Adrenal gland (tissue), 12 donors: ENCODE data around the gene IQCE. TPM values are rescaled to one million over a fixed set of nuclear protein-coding genes. Genes with fewer than 3 reads are reported as not detected.

ENCODE experiments used
- DNase-seq, 7 donors: peaks; one replicate each; pipeline ENCODE4 v3.0.0-alpha.2; 2019 to 2020
- H3K27ac ChIP-seq, 5 donors: fragments of 200-600 bp; sonication (generic) in 4 of 5; 1 replicate in 3 of 5; 2 replicates in 2 of 5; pipeline versions ENCODE4 v1.5.1 to v1.8.0; 2016 to 2020; ENCODE audit warnings: mild to moderate bottlenecking in 1 of 5
- H3K27me3 ChIP-seq: fragments of 200-600 bp; 2 replicates; pipeline ENCODE4 v1.8.0; 2021
- H3K36me3 ChIP-seq, 2 donors: fragments of 200-600 bp; replicated peaks in 1 of 2; 1 replicate in 1 of 2; 2 replicates in 1 of 2; pipeline versions ENCODE4 v1.5.1 to v1.8.0; 2018 to 2022
- H3K4me1 ChIP-seq, 2 donors: fragments of 200-600 bp; replicated peaks in 1 of 2; 1 replicate in 1 of 2; 2 replicates in 1 of 2; pipeline versions ENCODE4 v1.5.1 to v1.8.0; 2018 to 2021
- H3K4me3 ChIP-seq, 4 donors: fragments of 200-600 bp; sonication (generic) in 3 of 4; one replicate each; pipeline ENCODE4 v1.5.1; 2016 to 2018
- H3K9me3 ChIP-seq, 3 donors: fragments of 200-600 bp; sonication (generic) in 1 of 3; replicated peaks in 1 of 3; 1 replicate in 2 of 3; 2 replicates in 1 of 3; pipeline versions ENCODE4 v1.5.1 to v1.8.0; 2016 to 2021
- POLR2A ChIP-seq, 2 donors: fragments of 450-650 bp; IDR thresholded peaks; one replicate each; pipeline ENCODE4 v1.6.1; 2017; ENCODE audit warnings: antibody characterized with exemption in 2 of 2, mild to moderate bottlenecking in 2 of 2, moderate library complexity in 1 of 2
- WGBS, 4 donors: extraction: QIAGEN DNeasy Blood & Tissue Kit in 2 of 4; methylation state at CpG; one replicate each; pipeline versions ENCODE4 v1.1.5 to v1.1.7; 2013 to 2017; 5-methylcytosine and 5-hydroxymethylcytosine counted together
- intact Hi-C, 2 donors: fragments of 100-400 bp; cut with DNase I; formaldehyde crosslinking; loops; one replicate each; pipeline versions ENCODE4 v1.14.1 to v1.15.0; 2022 to 2023
- polyA plus RNA-seq, 3 donors: library from polyadenylated mRNA; stranded (reverse); fragments of 200-250 nt in 2 of 3; fragments of 350-450 nt in 1 of 3; fragmentation: Illumina TruSeq in 1 of 3; extraction: RNeasy Lipid Tissue Mini Kit (QIAGEN cat#74804) in 1 of 3; gene quantifications; one replicate each; pipeline ENCODE4 v1.2.3, GENCODE V29; 2013 to 2014
- total RNA-seq, 9 donors: library from RNA; depleted of rRNA in 4 of 9; stranded (reverse); fragments of >200 nt in 4 of 9; fragments of 120-200 nt in 1 of 9; fragmentation: NEBNext Ultra II Directional in 1 of 9; extraction: Animal tissue kit (Norgen Biotek cat#: 25700) in 1 of 9; gene quantifications; one replicate each; pipeline versions ENCODE4 v1.1.0 to v1.2.4, GENCODE V29; 2013 to 2023
- TF ChIP-seq, protein P1 (sequence below), 6 experiments: fragments of 450-650 bp in 4 of 6; fragments of 200-600 bp in 2 of 6; sonication (generic) in 1 of 6; IDR thresholded peaks; 1 replicate in 5 of 6; 2 replicates in 1 of 6; pipeline versions ENCODE4 v1.5.1 to v1.8.0; 2016 to 2021; ENCODE audit warnings: antibody characterized with exemption in 6 of 6, mild to moderate bottlenecking in 2 of 6, moderate library complexity in 1 of 6
- donor health status: healthy with polysubstance abuse.
- donor health status: Bipolar disorder and iron deficiency.
- donor health status: DM: yes; HTN: yes; CAD: no.
- donor health status: DM: no; HTN: no; CAD: no.
- donor health status: DM: no; HTN: no; CAD: no.
- donor health status: DM: yes; HTN: yes; CAD: no.

The IQCE gene
- total and polyA plus RNA-seq, 12 donors: 4.6 to 33.2 (median 13.8) TPM

DNA sequence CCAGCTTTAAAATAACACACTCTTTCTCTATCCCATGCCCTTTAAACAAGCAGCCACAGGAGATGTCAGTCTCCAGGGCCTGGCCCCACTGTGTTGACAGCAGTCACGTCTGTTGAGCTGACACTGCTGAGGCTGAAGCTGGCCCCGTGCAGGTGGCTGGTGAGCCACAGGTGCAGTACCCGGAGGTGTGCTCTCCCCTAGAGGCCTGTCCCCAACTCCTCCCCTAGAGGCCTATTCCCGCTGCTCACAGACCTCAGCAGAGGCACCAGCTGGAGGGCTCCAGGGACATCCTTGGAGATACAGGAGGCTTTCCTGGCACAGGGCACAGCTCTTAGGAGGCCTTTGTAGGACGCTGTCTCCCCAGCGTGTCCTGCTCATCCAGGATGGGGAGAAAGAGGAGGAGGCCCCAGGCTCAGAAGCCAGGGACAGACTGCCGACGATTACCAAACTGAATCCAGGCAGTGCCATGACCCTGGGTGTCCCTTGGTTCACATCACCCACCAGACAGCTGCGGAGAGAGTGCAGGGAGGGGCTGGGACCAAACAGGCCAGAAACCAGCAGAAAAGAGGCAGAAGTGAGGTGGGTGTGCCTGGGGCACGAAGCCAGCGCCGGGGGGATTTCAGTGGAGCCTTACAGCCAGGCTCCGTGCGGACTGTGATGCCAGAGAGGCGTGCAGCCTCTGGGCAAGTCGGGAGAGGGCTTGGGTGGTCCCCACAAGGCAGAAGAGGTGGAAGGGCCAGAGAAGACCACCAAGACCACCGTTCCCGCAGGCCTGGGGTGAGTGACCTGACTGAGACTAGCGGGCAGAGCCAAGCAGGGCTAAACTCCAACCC lies 54.5 kb downstream of the IQCE start:
- 67 to 74% (median 74%) methylated on average over 13 to 19 of the region's 19 CpGs for WGBS, 4 donors
- Histone ChIP-seq H3K27ac (peak overlapping the region in 4 of 5 donors; percentile 58 to 87 (median 76)), H3K9me3 (no peaks in the 10 kb centered on the region), H3K4me1 (peaks cover 10 to 26% of the 10 kb centered on the region in 2 donors), H3K27me3 (no peaks in the 10 kb centered on the region), H3K36me3 (no peaks in the 10 kb centered on the region), H3K4me3 (no peak overlapping the region)
- no peak for DNase-seq
- TF ChIP-seq POLR2A (IDR thresholded peaks at IDR 0.05): no peak
- TF ChIP-seq, protein P1, sequence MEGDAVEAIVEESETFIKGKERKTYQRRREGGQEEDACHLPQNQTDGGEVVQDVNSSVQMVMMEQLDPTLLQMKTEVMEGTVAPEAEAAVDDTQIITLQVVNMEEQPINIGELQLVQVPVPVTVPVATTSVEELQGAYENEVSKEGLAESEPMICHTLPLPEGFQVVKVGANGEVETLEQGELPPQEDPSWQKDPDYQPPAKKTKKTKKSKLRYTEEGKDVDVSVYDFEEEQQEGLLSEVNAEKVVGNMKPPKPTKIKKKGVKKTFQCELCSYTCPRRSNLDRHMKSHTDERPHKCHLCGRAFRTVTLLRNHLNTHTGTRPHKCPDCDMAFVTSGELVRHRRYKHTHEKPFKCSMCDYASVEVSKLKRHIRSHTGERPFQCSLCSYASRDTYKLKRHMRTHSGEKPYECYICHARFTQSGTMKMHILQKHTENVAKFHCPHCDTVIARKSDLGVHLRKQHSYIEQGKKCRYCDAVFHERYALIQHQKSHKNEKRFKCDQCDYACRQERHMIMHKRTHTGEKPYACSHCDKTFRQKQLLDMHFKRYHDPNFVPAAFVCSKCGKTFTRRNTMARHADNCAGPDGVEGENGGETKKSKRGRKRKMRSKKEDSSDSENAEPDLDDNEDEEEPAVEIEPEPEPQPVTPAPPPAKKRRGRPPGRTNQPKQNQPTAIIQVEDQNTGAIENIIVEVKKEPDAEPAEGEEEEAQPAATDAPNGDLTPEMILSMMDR (IDR thresholded peaks at IDR 0.05): no peak
- intact Hi-C loops: loop anchor here in 1 of 2 donors (5.0 kb wide), 1 partner anchor 74 kb away; the partner anchor contains the start of gene AMZ1

DNA sequence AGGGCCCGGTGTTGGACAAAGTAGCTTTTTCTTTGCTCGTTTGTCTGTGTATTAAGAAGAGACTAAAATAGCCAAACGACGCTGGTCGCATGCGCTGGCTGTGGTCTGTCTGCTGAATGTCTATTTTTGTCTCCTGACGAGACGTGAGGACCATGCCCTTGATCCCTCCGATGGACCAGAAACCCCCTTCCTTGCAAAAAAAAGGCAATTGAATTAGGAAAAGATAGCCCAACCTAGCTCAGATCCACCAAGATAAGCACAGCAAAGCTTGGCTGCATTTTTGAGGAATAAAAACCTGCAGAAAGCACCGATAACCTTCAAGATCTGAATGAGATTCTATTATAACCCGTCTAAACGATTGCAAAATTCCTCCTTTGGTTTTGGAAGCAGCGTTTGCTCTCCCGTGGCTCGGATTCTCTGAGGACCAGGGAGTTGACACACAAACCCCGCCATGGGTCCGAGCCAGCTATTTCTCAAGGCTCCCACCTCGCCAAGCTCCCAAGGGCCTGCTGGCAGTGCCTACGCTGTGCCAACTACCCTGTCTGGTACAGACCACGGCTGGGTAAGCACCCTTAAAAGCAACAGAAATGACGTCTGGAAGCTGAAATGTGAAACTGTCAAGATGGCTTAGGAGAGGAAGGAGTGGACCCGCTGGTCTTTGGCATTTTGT lies 55.3 kb downstream of the IQCE start:
- TF ChIP-seq POLR2A (IDR thresholded peaks at IDR 0.05): peak in 1 of 2 donors; percentile 29
- TF ChIP-seq, protein P1 (IDR thresholded peaks at IDR 0.05): no peak
- Histone ChIP-seq H3K4me3 (no peak overlapping the region), H3K27ac (peak overlapping the region in 4 of 5 donors; percentile 58 to 87 (median 76)), H3K36me3 (no peaks in the 10 kb centered on the region), H3K9me3 (no peaks in the 10 kb centered on the region), H3K27me3 (no peaks in the 10 kb centered on the region), H3K4me1 (peaks cover 12 to 30% of the 10 kb centered on the region in 2 donors)
- intact Hi-C loops: loop anchor here in 1 of 2 donors (5.0 kb wide), 1 partner anchor 73 kb away; the partner anchor contains the start of gene AMZ1
- DNase-seq: peak; percentile 67 to 93 (median 90)
- 19 to 37% (median 25%) methylated on average over 18 to 22 of the region's 22 CpGs for WGBS, 4 donors

DNA sequence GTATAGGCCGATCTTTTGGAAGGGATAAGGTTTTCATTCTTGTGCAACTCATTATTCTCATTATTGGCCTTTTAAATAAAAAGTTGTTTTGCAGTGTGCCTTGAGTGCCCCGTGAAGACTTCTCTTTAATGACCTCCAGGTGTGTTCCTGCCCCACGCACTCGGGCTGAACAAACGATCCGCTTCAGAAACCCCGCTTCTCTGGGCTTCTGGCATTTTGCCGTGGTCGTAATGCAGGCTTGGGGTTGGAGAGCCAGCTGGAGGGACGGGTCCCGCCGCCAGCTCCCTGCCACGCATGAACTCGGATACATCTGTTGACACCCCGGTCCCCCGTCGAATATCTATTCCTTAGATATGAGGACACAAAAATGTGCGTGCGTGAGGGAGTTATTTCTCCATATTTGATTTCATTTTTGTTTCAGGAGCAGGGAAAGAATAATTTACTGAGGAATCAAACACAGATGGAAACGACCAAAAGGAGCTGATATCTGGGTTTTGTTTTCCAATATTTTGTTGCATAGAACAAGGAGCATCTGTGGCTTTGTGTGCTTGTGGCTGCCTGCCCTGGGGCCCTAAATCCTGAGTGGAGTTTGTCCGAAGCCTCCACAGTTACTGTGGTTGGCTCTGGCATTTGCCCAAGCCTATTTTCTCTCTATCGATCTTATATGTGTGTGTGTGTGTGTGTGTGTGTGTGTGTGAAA lies 56.0 kb downstream of the IQCE start:
- intact Hi-C loops: loop anchor here in 1 of 2 donors (5.0 kb wide), 1 partner anchor 73 kb away; the partner anchor contains the start of gene AMZ1
- 75 to 85% (median 81%) methylated on average over 22 of the region's 22 CpGs for WGBS, 4 donors
- H3K4me3 ChIP-seq: no peak overlapping the region
- no peak for DNase-seq
- H3K36me3 ChIP-seq: no peaks in the 10 kb centered on the region
- no peaks in the 10 kb centered on the region for H3K9me3 ChIP-seq
- no peak for TF ChIP-seq POLR2A (IDR thresholded peaks at IDR 0.05)
- TF ChIP-seq, protein P1 (IDR thresholded peaks at IDR 0.05): no peak
- peak overlapping the region in 4 of 5 donors; percentile 58 to 87 (median 76) for H3K27ac ChIP-seq
- peaks cover 19 to 36% of the 10 kb centered on the region in 2 donors for H3K4me1 ChIP-seq
- no peaks in the 10 kb centered on the region for H3K27me3 ChIP-seq
